ENCODE results near the gene SLFN12L.
"Not testable (repeated sequence)": the region's sequence is repeated elsewhere in the genome, so short reads cannot be mapped to it uniquely, and the experiment has no call there.

The SLFN12L gene

DNA sequence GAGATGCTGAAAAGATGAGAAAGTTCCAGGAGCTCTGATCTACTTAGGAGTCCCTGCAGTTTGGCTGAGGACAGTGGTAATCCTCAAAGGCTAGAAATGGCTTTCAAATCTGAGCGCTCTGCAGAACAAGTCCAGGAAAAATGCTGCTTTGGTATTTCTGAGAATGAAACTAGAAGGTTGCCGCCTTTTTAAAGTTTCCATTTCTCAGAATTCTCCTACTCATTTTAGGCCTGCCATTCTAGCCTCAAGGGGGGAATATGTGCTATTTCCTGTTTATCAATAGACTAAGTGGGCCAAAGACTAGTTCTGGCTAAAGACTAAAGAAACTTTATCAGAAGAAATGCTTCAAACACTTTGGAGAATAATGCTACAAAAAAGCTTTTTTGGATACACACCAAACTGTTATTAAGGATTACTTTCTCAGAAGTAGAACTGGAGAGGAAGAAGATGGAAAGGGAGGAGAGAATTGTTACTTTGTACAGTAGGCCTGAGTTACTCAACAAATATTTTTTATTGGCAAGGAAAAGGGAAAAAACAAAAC is at the start of gene SLFN12L:
SLFN12L (minus strand) TSS at position 78 of the 541 bp plus-strand sequence. CDS start 15,314 bp downstream, outside the sequence.
- no peak for DNase-seq

DNA sequence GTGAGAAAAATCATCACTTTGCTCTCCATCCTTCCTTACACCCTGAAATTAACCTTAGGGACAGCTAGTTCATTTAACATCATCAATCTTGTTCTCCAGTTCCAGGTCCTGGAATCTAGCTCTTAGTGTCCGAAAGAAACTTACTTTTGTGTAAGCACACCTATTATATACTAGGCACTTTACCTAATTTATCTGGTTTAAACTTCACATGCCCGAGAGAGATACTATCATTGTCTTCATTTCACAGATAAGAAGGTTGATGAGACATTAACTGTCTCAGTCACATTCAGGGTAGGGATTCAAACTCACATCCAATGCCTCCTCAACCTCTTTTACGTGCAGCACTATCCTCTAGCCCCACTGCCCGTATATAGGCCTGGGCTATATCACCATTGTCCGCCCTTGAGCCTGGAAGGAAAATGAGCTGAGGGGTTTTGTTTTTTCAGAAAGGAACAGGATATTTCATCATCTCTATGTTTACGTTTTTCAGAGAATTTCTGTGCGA is 49.1 kb upstream of the SLFN12L start:
- DNase-seq, result no peak

DNA sequence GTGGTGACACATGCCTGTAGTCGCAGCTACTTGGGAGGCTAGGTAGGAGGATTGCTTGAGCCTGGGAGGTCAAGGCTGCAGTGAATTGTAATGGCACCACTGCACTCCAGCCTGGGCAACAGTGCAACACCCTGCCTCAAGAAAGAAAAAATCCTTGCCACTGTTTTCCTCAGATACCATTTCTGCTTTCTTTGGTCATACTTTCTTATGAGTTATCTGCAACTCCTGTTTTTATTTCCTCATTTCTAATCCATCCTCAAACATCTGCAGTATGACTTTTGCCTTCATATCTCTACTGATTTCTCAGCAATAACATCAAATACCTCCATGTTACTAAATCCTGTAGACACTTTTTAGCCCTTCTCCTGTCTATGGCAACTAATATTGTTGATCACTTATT is 46.6 kb upstream of the SLFN12L start:
- DNase-seq, result no peak

GRCh38 chr17:35578929-35579432 is 41.5 kb upstream of the SLFN12L start:
- no peak for DNase-seq

DNA sequence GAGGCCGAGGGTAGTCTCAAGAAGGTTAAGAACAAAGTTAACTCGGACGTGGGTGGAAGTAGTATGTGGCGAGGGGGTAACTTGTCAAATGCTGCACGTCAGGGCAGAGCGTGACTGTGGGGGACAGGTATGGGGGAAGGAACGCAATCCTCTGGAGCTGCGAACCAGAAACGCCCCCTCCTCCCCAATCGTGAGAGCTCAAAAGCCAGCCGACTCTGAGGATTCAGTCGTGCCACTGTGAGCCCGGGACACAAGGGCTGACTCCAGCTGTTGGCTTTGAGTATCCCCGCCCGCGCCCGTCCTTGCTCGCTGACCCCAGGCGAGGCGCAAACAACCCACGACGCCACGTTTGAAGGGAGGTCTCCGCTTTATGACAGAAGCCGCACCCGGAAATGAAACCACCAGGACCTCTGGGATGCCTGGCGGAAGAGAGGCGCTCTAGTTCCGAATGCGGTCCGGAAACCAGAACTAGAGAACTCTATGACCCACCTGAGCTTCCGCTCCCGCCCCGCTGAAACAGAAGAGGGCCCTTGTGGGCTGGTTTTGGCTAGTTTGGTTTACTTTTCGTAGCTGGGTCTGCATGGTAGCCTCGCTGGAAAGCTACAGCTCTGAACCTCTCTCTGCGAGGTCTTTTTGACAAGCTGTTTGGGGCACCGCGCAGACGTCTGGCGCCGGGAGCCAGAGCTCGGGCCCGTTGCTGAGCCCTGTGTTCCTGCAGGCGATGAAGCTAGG is 40.9 kb upstream of the SLFN12L start, which contains the start of gene PEX12:
PEX12 (minus strand) TSS at position 375 of the 732 bp plus-strand sequence. CDS start 550 bp downstream, outside the sequence.
- DNase-seq, result peak; percentile 81

DNA sequence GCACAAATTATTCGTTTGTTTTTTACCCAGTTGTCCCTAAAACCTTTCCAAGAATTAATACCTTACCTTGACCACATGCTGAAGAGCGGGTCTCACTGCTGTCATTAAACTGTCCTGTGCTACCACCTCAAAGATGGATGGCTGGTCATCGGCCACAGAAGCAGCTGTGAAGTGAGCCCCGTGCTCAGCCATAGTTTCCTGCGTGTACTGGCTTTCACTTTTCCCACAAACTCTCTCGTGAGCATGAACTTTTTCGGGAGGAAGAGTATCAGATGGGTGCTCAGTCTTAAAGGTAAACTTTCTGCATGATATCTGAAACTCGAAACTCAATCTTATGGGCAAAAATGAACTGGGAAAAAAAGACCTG is 40.3 kb upstream of the SLFN12L start:
- DNase-seq, result no peak

DNA sequence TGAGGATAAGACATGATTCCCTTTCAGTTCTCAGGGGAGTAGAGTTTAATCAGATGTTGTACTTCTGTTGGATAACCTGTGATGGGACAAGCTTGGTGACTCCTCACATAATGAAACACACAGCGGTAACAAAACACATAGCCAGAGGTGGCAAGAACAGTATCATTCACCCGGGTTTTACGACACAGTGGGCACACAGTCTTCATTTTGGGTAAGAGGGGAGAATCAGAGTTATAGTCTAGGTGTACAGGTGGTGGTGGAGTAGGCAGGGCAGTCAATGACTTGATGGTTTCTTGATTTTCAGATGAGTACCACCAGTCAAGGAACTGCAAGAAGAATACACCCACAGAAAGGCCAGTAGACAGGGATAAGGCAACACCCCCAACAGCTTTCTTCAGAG is 38.3 kb upstream of the SLFN12L start:
- DNase-seq, result no peak

DNA sequence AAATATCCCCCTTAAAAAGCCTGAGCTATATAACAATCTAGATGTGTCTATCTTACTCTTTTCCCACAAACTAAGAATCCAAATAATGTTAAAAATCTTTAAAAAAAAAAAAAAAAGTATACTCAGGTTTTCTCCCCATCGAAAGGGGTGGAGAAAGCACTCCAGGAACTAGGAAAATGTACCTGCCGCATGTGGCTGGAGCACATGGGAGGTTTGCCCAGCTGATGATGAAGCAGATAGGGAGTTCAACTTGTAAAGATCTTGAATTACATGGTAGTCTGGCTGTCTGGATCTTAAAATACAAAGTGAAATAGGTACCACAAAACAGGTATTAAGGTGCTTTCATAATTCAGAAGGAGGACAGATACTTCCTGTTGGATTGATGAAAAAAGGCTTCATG is 31.9 kb upstream of the SLFN12L start:
- no peak for DNase-seq

GRCh38 chr17:35568561-35568960 is 31.1 kb upstream of the SLFN12L start:
- no peak for DNase-seq

DNA sequence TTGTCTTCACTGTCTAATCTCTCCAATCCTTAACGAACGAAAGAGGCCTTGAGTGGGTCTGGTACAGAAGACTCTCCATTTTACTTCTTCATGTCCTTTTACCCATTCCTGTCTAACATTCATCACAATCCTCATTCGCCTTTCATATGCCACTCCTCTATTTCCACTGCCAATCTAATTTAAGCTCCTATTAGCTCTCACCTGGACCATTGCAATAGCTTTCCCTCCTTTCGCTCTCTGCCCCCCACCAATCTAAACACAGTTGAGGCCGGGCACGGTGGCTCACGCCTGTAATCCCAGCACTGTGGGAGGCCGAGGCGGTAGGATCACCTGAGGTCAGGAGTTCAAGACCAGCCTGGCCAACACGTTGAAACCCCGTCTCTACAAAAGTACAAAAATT is 29.5 kb upstream of the SLFN12L start:
- DNase-seq, result no peak

DNA sequence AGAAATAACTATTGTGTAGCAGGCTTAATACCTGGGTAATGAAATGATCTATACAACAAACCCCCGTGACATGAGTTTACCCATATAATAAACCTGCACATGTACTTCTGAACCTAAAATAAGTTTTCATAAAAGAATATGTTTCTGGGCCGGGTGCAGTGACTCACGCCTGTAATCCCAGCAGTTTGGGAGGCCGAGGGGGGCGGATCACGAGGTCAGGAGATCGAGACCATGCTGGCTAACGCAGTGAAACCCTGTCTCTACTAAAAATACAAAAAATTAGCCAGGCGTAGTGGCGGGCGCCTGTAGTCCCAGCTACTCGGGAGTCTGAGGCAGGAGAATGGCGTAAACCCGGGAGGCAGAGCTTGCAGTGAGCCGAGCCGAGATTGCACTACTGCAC is 25.7 kb upstream of the SLFN12L start:
- DNase-seq, result not testable (repeated sequence)

DNA sequence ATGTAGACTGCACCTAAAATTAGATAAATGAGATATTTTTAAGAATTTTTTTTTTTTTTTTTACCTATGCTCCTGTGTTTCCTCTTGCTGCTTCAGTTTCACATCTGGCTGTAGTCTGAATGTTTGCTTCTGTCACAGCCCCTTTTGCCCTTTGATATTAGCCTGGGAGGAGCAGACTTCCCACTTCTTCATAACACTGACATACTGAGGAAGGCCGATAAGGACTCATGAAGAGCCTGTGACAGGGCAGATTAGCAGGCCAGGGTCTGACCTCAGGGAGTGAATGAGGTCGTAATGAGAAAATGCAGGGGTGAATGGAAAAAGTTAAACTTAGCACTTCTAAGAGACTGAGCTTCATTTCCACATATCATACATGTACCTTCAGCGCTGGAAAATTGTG is 23.2 kb upstream of the SLFN12L start, which contains the start of gene SLFN14:
SLFN14 (minus strand) TSS at position 117 of the 400 bp plus-strand sequence. CDS start 2,757 bp downstream, outside the sequence.
- no peak for DNase-seq

DNA sequence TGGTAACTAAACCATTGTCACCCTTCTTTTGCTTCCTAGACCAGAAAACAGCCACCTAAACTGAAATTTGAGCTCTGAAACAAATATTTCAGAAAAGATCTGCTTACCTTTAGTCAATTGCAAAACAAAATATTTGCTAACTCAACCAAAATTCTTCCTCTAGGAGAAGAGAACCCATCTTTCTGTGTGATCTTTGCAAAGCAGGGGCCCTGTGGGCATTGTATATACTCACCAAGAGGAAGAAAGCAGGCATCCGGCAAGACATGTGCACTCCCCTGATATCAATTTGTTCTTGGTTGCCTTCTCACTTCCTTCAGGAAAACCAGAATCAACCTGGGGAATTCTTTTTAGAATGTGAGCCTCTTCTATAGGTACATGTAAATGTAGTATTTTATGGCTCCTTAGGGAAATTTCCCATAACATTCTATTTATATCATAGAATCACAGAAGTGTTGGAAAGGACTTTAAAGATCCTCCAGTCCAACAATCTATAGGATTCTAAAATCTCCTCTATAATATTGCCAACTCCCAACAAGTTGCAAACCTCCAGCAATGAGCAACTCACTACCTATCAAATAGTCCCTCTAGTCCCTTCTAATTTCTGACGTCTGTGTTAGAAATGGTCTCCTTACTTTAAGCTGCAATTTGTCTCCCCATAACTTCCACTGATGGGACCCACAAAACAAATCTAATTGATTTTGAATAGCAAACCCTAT is 22.2 kb upstream of the SLFN12L start:
- no peak for DNase-seq

- no peak for DNase-seq
Observed at GRCh38 chr17:35557353-35557752, 19.9 kb upstream of the SLFN12L start.

DNA sequence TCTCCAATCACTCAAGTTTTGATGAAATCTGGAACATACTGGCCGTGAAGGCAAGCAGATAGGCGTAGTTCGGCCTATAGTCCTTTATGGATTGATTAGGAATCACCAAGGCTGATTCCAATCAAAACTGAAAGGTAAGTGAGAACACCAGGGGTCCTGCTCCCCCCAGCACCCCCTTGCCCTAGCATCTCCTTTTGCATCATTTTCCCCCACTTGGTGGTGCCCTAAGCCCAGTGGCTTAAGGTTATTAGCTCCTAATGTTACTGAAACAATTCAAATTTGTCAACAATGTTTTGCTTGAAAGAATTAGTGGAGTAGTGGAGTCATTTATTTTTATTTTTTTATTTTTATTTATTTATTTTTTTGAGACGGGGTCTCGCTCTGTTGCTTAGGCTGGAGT is 18.2 kb upstream of the SLFN12L start:
- no peak for DNase-seq

DNA sequence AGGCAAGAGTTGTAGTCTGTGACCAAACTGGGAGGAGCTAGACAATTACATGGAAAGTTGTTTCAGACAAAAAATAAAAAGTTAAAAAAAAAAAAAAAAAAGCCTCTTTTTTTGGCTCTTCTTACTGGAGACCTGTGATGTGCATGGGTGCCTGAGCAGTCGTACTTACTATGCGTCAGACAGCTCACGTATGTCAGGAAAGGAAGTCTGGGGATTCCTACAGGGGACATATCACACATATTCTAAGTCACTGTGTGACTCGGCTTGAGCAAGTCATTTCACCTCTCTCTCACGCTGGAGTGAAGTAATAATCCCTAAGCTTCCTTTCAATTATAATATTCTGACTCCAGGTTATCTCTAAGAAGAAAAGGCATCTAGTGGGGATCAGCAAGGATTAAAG is 17.2 kb upstream of the SLFN12L start:
- no peak for DNase-seq

DNA sequence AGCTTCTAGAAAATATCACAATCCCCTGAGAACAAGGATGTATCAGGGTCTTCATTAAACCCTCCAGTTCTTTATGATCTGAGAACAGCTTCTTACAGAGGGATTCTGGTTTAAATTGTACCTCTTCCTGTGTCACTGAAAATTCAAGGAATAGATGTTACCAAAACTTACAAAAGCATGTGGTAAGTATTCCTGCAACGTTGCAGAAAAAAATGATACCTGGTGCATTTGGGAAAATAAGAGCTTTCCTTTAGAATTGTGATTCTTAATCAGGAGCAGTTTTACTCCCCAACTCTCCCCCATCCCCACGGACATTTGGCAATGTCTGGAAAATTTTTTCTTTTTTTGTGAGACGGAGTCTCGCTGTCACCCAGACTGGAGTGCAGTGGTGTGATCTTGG is 15.8 kb upstream of the SLFN12L start:
- DNase-seq, result no peak

DNA sequence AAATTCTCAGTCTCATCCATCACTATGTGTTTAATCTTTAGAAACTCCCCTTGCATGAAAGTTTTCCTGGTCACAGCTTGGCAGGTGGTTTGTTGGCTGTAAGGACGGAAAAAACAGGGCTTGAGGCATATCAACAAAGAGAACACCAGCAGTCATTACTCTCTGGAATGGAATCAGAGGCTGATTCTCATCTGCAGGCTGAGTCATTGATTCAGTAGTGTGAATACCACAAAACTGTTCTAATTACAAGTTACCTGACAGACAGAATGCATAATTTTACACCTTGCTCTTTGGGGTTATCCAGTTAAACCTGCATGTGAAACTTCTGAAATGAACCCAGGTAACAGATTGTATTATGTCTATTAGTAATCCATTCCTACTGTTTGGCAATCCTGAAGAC is 11.5 kb upstream of the SLFN12L start:
- no peak for DNase-seq

DNA sequence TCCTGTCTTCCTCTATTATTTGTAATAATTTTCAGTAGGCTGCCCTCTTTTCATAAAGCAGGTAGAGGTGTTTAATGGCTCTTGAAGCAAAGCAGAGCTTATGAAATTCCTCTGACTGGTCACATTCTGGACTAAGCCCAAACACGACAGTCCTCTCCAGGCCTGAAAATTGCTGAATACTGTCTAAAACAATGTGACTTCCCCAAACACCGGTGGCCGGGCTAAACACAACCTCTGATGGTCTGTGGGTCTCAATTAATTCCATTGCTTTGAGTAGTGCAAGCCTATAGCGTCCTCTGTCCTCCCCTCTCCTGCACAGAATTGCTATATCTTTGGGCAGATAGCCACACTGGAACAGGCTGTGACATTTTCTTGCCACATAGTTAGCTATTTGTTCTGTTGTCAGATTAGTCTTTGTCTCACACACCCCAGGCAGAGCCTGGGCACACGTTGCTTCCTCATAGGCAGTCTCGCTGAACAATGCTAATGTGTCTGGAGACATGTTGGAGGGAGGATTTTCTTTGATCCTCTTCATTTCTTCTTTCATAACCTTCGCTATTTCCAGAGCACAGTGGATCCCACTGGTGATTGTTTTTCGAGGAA is 10.8 kb upstream of the SLFN12L start:
- no peak for DNase-seq

DNA sequence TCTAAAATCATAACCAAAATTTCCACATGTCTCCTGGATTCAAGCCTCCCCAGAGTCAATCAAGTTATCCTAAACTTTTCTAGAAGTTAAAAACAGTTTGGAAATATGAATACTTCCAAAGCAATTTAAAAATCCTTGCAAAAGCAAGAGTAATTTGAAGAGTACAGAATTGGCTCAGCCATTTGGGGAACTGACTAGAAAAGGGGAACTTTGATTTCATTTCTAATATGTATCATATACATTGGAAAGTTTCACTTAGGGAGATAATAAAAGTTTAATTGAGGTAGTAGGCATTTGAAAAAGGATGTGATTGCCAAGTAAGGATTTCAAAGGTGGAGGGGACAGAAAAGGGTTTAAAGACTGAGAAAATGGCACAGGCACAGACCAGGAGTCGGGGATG is 9.0 kb upstream of the SLFN12L start:
- DNase-seq, result no peak

- no peak for DNase-seq
Observed at GRCh38 chr17:35545150-35545549, 7.7 kb upstream of the SLFN12L start.

- no peak for DNase-seq
Observed at GRCh38 chr17:35543856-35544255, 6.4 kb upstream of the SLFN12L start.

GRCh38 chr17:35542990-35543389 is 5.5 kb upstream of the SLFN12L start:
- DNase-seq, result no peak
